ENCODE measurements around the gene FAM186B.

DNA sequence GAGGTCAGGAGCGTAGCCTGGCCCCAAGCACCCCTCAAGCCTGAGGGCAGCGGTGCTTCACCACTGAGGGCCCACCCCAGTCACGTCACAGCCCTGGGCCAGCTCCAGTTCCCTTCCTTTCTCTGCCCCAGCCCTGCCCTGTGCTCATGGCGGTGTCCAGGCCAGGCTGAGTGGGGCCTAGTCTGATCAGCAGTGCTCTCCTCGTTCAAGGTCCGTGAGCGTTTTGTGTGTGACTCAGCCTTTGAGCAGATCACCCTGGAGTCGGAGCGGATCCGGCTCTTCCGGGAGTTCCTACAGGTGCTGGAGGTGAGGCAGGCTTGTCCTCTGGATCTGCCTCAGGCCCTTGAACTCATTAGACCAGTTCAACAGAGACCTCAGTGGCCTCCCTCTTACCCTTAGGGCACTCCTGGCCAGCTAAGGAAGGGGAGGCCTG lies 36.9 kb upstream of the FAM186B start:
- TF ChIP-seq, protein P1, sequence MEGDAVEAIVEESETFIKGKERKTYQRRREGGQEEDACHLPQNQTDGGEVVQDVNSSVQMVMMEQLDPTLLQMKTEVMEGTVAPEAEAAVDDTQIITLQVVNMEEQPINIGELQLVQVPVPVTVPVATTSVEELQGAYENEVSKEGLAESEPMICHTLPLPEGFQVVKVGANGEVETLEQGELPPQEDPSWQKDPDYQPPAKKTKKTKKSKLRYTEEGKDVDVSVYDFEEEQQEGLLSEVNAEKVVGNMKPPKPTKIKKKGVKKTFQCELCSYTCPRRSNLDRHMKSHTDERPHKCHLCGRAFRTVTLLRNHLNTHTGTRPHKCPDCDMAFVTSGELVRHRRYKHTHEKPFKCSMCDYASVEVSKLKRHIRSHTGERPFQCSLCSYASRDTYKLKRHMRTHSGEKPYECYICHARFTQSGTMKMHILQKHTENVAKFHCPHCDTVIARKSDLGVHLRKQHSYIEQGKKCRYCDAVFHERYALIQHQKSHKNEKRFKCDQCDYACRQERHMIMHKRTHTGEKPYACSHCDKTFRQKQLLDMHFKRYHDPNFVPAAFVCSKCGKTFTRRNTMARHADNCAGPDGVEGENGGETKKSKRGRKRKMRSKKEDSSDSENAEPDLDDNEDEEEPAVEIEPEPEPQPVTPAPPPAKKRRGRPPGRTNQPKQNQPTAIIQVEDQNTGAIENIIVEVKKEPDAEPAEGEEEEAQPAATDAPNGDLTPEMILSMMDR (conservative IDR thresholded peaks at IDR 0.05) = no peak
- no peak for TF ChIP-seq EZH2 (IDR thresholded peaks at IDR 0.05; ENCODE audit: low read depth)

Data from PC-9 (cell line).